K562 (cell line): ENCODE measurements around the gene CDH1. TPM values are rescaled to one million over a fixed set of nuclear protein-coding genes. Genes with fewer than 3 reads are reported as not detected.

Experiments used
- ARHGAP35 ChIP-seq: fragments of 450-650 bp; IDR thresholded peaks from 2 replicates; pipeline ENCODE4 v1.6.1; 2018; ENCODE audit not compliant: partially characterized antibody
- BRD9 ChIP-seq: fragments of 450-650 bp; IDR thresholded peaks from 2 replicates; pipeline ENCODE4 v1.6.1; 2018; ENCODE audit warnings: low read depth; ENCODE audit not compliant: partially characterized antibody
- CSDE1 ChIP-seq, 2 experiments: fragments of 450-650 bp; IDR thresholded peaks; 2 replicates each; pipeline ENCODE4 v1.6.1; 2016; ENCODE audit warnings: mild to moderate bottlenecking in 1 of 2
- ETV6 ChIP-seq, 3 experiments: fragments of 150-350 bp in 1 of 3; sonication (generic) in 1 of 3; formaldehyde crosslinking in 1 of 3; IDR thresholded peaks; 2 replicates each; pipeline versions ENCODE4 v1.6.1 to v1.8.0; 2014 to 2022; ENCODE audit warnings: borderline replicate concordance in 2 of 3, low read depth in 2 of 3, antibody characterized with exemption in 1 of 3, low read length in 1 of 3, mild to moderate bottlenecking in 1 of 3, missing genetic modification reagents in 1 of 3
- GABPB1 ChIP-seq: sonication (generic); formaldehyde crosslinking; IDR thresholded peaks from 2 replicates; pipeline ENCODE4 v1.8.0; 2022; ENCODE audit warnings: mild to moderate bottlenecking, missing genetic modification reagents
- L3MBTL2 ChIP-seq: fragments of 450-650 bp; IDR thresholded peaks from 2 replicates; pipeline ENCODE4 v1.6.1; 2016; ENCODE audit warnings: mild to moderate bottlenecking, moderate library complexity
- LEF1 ChIP-seq: fragments of 450-650 bp; IDR thresholded peaks from 2 replicates; pipeline ENCODE4 v1.6.1; 2016; ENCODE audit warnings: mild to moderate bottlenecking
- MCM2 ChIP-seq: fragments of 450-650 bp; IDR thresholded peaks from 2 replicates; pipeline ENCODE4 v1.6.1; 2017; ENCODE audit warnings: low read depth, mild to moderate bottlenecking
- MEF2D ChIP-seq: conservative IDR thresholded peaks from 2 replicates; pipeline ENCODE4 v1.6.1; 2016; ENCODE audit warnings: low read depth, missing genetic modification characterization, missing compliant biosample characterization
- SMC3 ChIP-seq: conservative IDR thresholded peaks from 2 replicates; pipeline ENCODE4 v1.6.1; 2011; ENCODE audit warnings: low read depth, low read length, improper control_type of control experiment; ENCODE audit not compliant: insufficient read depth
- SOX6 ChIP-seq: fragments of 450-650 bp; IDR thresholded peaks from 2 replicates; pipeline ENCODE4 v1.6.1; 2014; ENCODE audit warnings: mild to moderate bottlenecking
- ZFP36 ChIP-seq: fragments of 150-350 bp; IDR thresholded peaks from 2 replicates; pipeline ENCODE4 v1.6.1; 2018; ENCODE audit warnings: low read length, low read depth; ENCODE audit not compliant: partially characterized antibody
- ZNF134 ChIP-seq: fragments of 250-450 bp; sonication (Bioruptor Pico); conservative IDR thresholded peaks from 2 replicates; pipeline ENCODE4 v1.4.0; 2020
- ZNF143 ChIP-seq: sonication (generic); formaldehyde crosslinking; IDR thresholded peaks from 2 replicates; pipeline ENCODE4 v1.9.0; 2022; ENCODE audit warnings: mild to moderate bottlenecking, missing genetic modification reagents
- ZNF197 ChIP-seq: fragments of 200-800 bp; sonication (Bioruptor generic); IDR thresholded peaks from 2 replicates; pipeline ENCODE4 v1.6.1; 2016; ENCODE audit warnings: low read depth, missing genetic modification characterization, missing compliant biosample characterization
- ZNF3 ChIP-seq: fragments of 250-450 bp; sonication (Bioruptor Pico); IDR thresholded peaks from 2 replicates; pipeline ENCODE4 v1.5.0; 2021; ENCODE audit warnings: mild to moderate bottlenecking, moderate library complexity
- polyA plus RNA-seq, 8 experiments: library from polyadenylated mRNA; depleted of rRNA in 4 of 8; stranded (reverse) in 5 of 8; unstranded in 3 of 8; fragments of >200 nt; fragmentation: Nextera tagmentation in 2 of 8; fragmentation: Illumina TruSeq in 1 of 8; extraction: Ambion mirVana in 2 of 8; extraction: Trizol in 1 of 8; gene quantifications; 2 replicates each; pipeline versions ENCODE4 v1.2.1 to v1.2.3, GENCODE V29; 2011 to 2014; ENCODE audit warnings: inconsistent platforms in 1 of 8, missing spikeins in 1 of 8
- total RNA-seq, 7 experiments: library from RNA; depleted of rRNA in 6 of 7; stranded (reverse); fragments of >200 nt in 6 of 7; fragmentation: Illumina TruSeq in 2 of 7; extraction: Trizol in 2 of 7; gene quantifications; 2 replicates each; pipeline versions ENCODE4 v1.2.1 to v1.2.3, GENCODE V29; 2011 to 2021; ENCODE audit warnings: low replicate concordance in 1 of 7
- TF ChIP-seq, protein P1 (sequence below): fragments of 450-650 bp; formaldehyde crosslinking; IDR thresholded peaks from 2 replicates; pipeline ENCODE4 v1.4.0; 2020; ENCODE audit warnings: mild to moderate bottlenecking, moderate library complexity
- TF ChIP-seq, protein P2 (sequence below): sonication (generic); formaldehyde crosslinking; IDR thresholded peaks from 2 replicates; pipeline ENCODE4 v1.8.0; 2023; ENCODE audit warnings: missing genetic modification reagents, mild to moderate bottlenecking, borderline replicate concordance
- TF ChIP-seq, protein P3 (sequence below): sonication (generic); formaldehyde crosslinking; IDR thresholded peaks from 2 replicates; pipeline ENCODE4 v1.8.0; 2022; ENCODE audit warnings: missing genetic modification reagents, mild to moderate bottlenecking, borderline replicate concordance
- TF ChIP-seq, protein P4 (sequence below): sonication (generic); formaldehyde crosslinking; IDR thresholded peaks from 2 replicates; pipeline ENCODE4 v1.8.0; 2022; ENCODE audit warnings: missing genetic modification reagents, mild to moderate bottlenecking, moderate library complexity, borderline replicate concordance

Gene CDH1
- total and polyA plus RNA-seq, 9 of the 15 experiments (the other 6 are each of a cell fraction or from before 2014, with no cell fraction given): 0.01 to 0.69 TPM; not detected in 7

DNA sequence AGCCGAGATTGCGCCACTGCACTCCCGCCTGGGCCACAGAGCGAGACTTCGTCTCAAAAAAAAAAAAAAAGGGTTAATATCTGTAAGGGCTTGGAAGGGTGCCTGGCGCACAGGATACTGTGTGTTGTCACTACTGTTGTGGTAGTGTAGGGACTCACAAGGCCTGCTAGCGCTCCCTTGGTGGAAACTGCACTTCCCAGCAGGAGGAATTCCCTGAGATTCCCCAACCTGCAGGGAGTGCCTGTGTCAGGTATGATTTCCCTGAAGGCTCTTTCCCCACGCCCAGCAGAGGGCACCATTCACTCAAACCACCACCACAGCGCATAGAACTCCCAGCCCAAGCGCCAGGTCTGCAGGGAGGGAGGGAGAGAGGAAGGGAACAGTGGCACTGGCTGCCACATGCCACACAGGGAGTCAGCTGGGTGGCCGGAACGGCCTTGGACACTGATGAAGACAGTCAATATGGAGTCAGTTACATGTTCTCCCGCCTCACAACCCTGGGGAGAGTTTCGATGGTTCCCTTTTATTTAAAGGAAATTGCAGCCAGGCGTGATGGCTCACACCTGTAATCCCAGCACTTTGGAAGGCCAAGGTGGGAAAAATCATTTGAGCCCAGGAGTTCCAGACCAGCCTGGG is 32.7 kb upstream of the CDH1 start (continued):
- TF ChIP-seq ETV6 (IDR thresholded peaks at IDR 0.05; ENCODE audit: borderline replicate concordance in 1 of 2, low read depth in 2 of 2, low read length in 1 of 2) (no peak), ETV6 (CRISPR knock-in tag; IDR thresholded peaks at IDR 0.05; ENCODE audit: borderline replicate concordance) (no peak), ZNF134 (CRISPR knock-in tag) (no peak), CSDE1 (IDR thresholded peaks at IDR 0.05) (no peak), L3MBTL2 (no peak), ARHGAP35 (no peak), ZNF143 (CRISPR knock-in tag) (no peak), LEF1 (no peak), SOX6 (no peak), MCM2 (no peak), SMC3 (peak; percentile 95), ZNF197 (CRISPR knock-in tag) (no peak), ZFP36 (peak; percentile 15), GABPB1 (CRISPR knock-in tag) (0 out of 2 replicates have a peak, but pooled peaks have one; percentile 28), MEF2D (no peak), BRD9 (no peak), ZNF3 (CRISPR knock-in tag) (no peak)
- TF ChIP-seq, protein P1, sequence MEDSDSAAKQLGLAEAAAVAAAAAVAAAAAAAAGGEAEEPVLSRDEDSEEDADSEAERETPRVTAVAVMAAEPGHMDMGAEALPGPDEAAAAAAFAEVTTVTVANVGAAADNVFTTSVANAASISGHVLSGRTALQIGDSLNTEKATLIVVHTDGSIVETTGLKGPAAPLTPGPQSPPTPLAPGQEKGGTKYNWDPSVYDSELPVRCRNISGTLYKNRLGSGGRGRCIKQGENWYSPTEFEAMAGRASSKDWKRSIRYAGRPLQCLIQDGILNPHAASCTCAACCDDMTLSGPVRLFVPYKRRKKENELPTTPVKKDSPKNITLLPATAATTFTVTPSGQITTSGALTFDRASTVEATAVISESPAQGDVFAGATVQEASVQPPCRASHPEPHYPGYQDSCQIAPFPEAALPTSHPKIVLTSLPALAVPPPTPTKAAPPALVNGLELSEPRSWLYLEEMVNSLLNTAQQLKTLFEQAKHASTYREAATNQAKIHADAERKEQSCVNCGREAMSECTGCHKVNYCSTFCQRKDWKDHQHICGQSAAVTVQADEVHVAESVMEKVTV (CRISPR knock-in tag): peak; percentile 84
- TF ChIP-seq, protein P2, sequence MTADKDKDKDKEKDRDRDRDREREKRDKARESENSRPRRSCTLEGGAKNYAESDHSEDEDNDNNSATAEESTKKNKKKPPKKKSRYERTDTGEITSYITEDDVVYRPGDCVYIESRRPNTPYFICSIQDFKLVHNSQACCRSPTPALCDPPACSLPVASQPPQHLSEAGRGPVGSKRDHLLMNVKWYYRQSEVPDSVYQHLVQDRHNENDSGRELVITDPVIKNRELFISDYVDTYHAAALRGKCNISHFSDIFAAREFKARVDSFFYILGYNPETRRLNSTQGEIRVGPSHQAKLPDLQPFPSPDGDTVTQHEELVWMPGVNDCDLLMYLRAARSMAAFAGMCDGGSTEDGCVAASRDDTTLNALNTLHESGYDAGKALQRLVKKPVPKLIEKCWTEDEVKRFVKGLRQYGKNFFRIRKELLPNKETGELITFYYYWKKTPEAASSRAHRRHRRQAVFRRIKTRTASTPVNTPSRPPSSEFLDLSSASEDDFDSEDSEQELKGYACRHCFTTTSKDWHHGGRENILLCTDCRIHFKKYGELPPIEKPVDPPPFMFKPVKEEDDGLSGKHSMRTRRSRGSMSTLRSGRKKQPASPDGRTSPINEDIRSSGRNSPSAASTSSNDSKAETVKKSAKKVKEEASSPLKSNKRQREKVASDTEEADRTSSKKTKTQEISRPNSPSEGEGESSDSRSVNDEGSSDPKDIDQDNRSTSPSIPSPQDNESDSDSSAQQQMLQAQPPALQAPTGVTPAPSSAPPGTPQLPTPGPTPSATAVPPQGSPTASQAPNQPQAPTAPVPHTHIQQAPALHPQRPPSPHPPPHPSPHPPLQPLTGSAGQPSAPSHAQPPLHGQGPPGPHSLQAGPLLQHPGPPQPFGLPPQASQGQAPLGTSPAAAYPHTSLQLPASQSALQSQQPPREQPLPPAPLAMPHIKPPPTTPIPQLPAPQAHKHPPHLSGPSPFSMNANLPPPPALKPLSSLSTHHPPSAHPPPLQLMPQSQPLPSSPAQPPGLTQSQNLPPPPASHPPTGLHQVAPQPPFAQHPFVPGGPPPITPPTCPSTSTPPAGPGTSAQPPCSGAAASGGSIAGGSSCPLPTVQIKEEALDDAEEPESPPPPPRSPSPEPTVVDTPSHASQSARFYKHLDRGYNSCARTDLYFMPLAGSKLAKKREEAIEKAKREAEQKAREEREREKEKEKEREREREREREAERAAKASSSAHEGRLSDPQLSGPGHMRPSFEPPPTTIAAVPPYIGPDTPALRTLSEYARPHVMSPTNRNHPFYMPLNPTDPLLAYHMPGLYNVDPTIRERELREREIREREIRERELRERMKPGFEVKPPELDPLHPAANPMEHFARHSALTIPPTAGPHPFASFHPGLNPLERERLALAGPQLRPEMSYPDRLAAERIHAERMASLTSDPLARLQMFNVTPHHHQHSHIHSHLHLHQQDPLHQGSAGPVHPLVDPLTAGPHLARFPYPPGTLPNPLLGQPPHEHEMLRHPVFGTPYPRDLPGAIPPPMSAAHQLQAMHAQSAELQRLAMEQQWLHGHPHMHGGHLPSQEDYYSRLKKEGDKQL: no peak
- TF ChIP-seq, protein P3, sequence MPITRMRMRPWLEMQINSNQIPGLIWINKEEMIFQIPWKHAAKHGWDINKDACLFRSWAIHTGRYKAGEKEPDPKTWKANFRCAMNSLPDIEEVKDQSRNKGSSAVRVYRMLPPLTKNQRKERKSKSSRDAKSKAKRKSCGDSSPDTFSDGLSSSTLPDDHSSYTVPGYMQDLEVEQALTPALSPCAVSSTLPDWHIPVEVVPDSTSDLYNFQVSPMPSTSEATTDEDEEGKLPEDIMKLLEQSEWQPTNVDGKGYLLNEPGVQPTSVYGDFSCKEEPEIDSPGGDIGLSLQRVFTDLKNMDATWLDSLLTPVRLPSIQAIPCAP: no peak
- TF ChIP-seq, protein P4, sequence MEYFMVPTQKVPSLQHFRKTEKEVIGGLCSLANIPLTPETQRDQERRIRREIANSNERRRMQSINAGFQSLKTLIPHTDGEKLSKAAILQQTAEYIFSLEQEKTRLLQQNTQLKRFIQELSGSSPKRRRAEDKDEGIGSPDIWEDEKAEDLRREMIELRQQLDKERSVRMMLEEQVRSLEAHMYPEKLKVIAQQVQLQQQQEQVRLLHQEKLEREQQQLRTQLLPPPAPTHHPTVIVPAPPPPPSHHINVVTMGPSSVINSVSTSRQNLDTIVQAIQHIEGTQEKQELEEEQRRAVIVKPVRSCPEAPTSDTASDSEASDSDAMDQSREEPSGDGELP: peak; percentile 43; the same call in 1 of the 2 replicates
